PC-9 (cell line): Measurements from ENCODE around the gene SSR2. TPM values are rescaled to one million over a fixed set of nuclear protein-coding genes. Genes with fewer than 3 reads are reported as not detected.

Experiments used
- BruUV-seq: library from RNA; stranded (reverse); fragments of 400-500 nt; replicated peaks from 2 replicates; lab custom pipeline; 2021; lab: Mats Ljungman, UMichigan
- CTCF ChIA-PET: fragments of 300-600 bp; sonication (Branson Sonifier 250); formaldehyde crosslinking; loops from one replicate; lab custom pipeline; 2022; ENCODE audit warnings: antibody characterized with exemption; lab: Charles Lee
- POLR2A ChIA-PET: fragments of 300-600 bp; sonication (Branson Sonifier 250); formaldehyde crosslinking; loops from one replicate; lab custom pipeline; 2022; ENCODE audit warnings: antibody characterized with exemption; ENCODE audit not compliant: unreplicated experiment; lab: Charles Lee
- DNase-seq, 2 experiments: peaks; one replicate each; pipeline versions ENCODE4 v3.0.0 to v3.0.0-alpha.2; 2015 to 2022; ENCODE audit warnings: mixed read lengths in 1 of 2
- H2AFZ ChIP-seq: fragments of 200-600 bp; sonication (generic); 2 replicates; pipeline ENCODE4 v1.8.1; 2017; ENCODE audit warnings: antibody characterized with exemption
- H3F3A ChIP-seq: fragments of 200-600 bp; sonication (generic); 2 replicates; pipeline ENCODE4 v1.8.1; 2017; ENCODE audit warnings: antibody characterized with exemption, mild to moderate bottlenecking, low read depth; ENCODE audit not compliant: insufficient read depth
- H3K27ac ChIP-seq: fragments of 200-600 bp; sonication (generic); 2 replicates; pipeline ENCODE4 v1.6.1; 2016; ENCODE audit warnings: mixed run types
- H3K27me3 ChIP-seq: fragments of 200-600 bp; sonication (generic); 2 replicates; pipeline ENCODE4 v1.6.1; 2016; ENCODE audit warnings: low read depth, mixed run types; ENCODE audit not compliant: insufficient read depth
- H3K36me3 ChIP-seq: fragments of 200-600 bp; sonication (generic); 2 replicates; pipeline ENCODE4 v1.6.1; 2016; ENCODE audit warnings: low read depth, mixed run types
- H3K4me1 ChIP-seq: fragments of 200-600 bp; sonication (generic); replicated peaks from 2 replicates; pipeline ENCODE4 v1.6.1; 2016; ENCODE audit warnings: mixed run types; ENCODE audit not compliant: insufficient read depth
- H3K4me2 ChIP-seq: fragments of 200-600 bp; sonication (generic); 2 replicates; pipeline ENCODE4 v1.6.1; 2017; ENCODE audit warnings: mixed run types
- H3K4me3 ChIP-seq: fragments of 200-600 bp; sonication (generic); 2 replicates; pipeline ENCODE4 v1.6.1; 2016; ENCODE audit warnings: mixed run types
- H3K79me2 ChIP-seq: fragments of 200-600 bp; sonication (generic); 2 replicates; pipeline ENCODE4 v1.6.1; 2017; ENCODE audit warnings: low read depth, mixed run types
- H3K9me2 ChIP-seq: fragments of 200-600 bp; sonication (generic); 2 replicates; pipeline ENCODE4 v1.8.1; 2017; ENCODE audit warnings: mild to moderate bottlenecking; ENCODE audit not compliant: insufficient read depth
- H3K9me3 ChIP-seq: fragments of 200-600 bp; sonication (generic); 2 replicates; pipeline ENCODE4 v1.8.1; 2016; ENCODE audit warnings: low read depth; ENCODE audit not compliant: insufficient read depth
- H4K20me1 ChIP-seq: fragments of 200-600 bp; sonication (generic); 2 replicates; pipeline ENCODE4 v1.8.1; 2017; ENCODE audit not compliant: insufficient read depth
- CTCF ChIP-seq: fragments of 200-600 bp; sonication (generic); conservative IDR thresholded peaks from 2 replicates; pipeline ENCODE4 v1.6.1; 2017; ENCODE audit warnings: mixed run types, antibody characterized with exemption, mild to moderate bottlenecking, moderate library complexity
- EZH2 ChIP-seq: fragments of 200-600 bp; sonication (generic); IDR thresholded peaks from 2 replicates; pipeline ENCODE4 v1.8.0; 2017; ENCODE audit warnings: antibody characterized with exemption, low read depth
- intact Hi-C: fragments of 100-400 bp; cut with micrococcal nuclease; formaldehyde crosslinking; loops from one replicate; pipeline ENCODE4 v1.10.0; 2022; ENCODE audit not compliant: unreplicated experiment
- total RNA-seq: library from RNA; stranded (reverse); gene quantifications from 2 replicates; pipeline ENCODE4 v1.2.3, GENCODE V29; 2021

The SSR2 gene
- total RNA-seq, 1 experiment from 2014 or later = 196 TPM

- intact Hi-C loops = loop anchor here (5.0 kb wide), 3 partner anchors 60 to 225 kb away; partner anchors contain the start of genes KHDC4 and RAB25
- peaks cover 45% of the 10 kb centered on the region for H3F3A ChIP-seq
- H3K27ac ChIP-seq = peak overlapping the region; percentile 81
- peak overlapping the region; percentile 18; the same call in 1 of the 2 replicates for H2AFZ ChIP-seq
- no peaks in the 10 kb centered on the region; the same call in 1 of the 2 replicates for H3K79me2 ChIP-seq
- BruUV-seq = TSS peak; percentile 10
- TF ChIP-seq CTCF = no peak
- no peak for TF ChIP-seq EZH2
- CTCF ChIA-PET = interaction anchor here (0.6 kb wide), 1 partner anchor 128 kb away, joined by 4 read pairs; no protein-coding TSS in a partner anchor
- peak overlapping the region; percentile 74 for H3K4me2 ChIP-seq
- no peaks in the 10 kb centered on the region for H3K36me3 ChIP-seq
- peaks cover 63% of the 10 kb centered on the region for H3K4me1 ChIP-seq
- no peaks in the 10 kb centered on the region for H3K27me3 ChIP-seq
- POLR2A ChIA-PET = interaction anchor here (0.7 kb wide), 2 partner anchors 60 to 101 kb away, joined by 4 to 5 read pairs; no protein-coding TSS in a partner anchor
- H3K9me2 ChIP-seq = no peaks in the 10 kb centered on the region
- H3K4me3 ChIP-seq = peak overlapping the region; percentile 25; the same call in 1 of the 2 replicates
- H4K20me1 ChIP-seq = no peaks in the 10 kb centered on the region
- no peaks in the 10 kb centered on the region for H3K9me3 ChIP-seq
- DNase-seq = peak in 1 of 2 experiments; percentile 16
Observed at GRCh38 chr1:156002188-156002911, 18.4 kb downstream of the SSR2 start.

GRCh38 chr1:156001662-156002171 lies 19.0 kb downstream of the SSR2 start:
- no TSS peak for BruUV-seq

More at GRCh38 chr1:156001662-156002171, 19.0 kb downstream of the SSR2 start:
- TF ChIP-seq EZH2 (no peak), CTCF (no peak)
- POLR2A ChIA-PET = interaction anchor here (0.6 kb wide), 1 partner anchor 256 kb away, joined by 4 read pairs; no protein-coding TSS in a partner anchor
- H3K9me2 ChIP-seq = no peaks in the 10 kb centered on the region
- no peaks in the 10 kb centered on the region for H4K20me1 ChIP-seq
- H3K27ac ChIP-seq = peak overlapping the region; percentile 81
- no peaks in the 10 kb centered on the region; the same call in 1 of the 2 replicates for H3K79me2 ChIP-seq
- CTCF ChIA-PET = interaction anchor here (0.5 to 0.6 kb wide), 2 partner anchors 63 to 128 kb away, joined by 4 read pairs; no protein-coding TSS in a partner anchor
- peaks cover 39% of the 10 kb centered on the region for H3F3A ChIP-seq
- H3K36me3 ChIP-seq = no peaks in the 10 kb centered on the region
- peak overlapping the region; percentile 74 for H3K4me2 ChIP-seq
- DNase-seq = peak in 1 of 2 experiments; percentile 12
- peak overlapping the region; percentile 25; the same call in 1 of the 2 replicates for H3K4me3 ChIP-seq
- intact Hi-C loops = loop anchor here (5.0 kb wide), 3 partner anchors 61 to 226 kb away; partner anchors contain the start of genes KHDC4 and RAB25
- peak overlapping the region; percentile 20; the same call in 1 of the 2 replicates for H2AFZ ChIP-seq
- no peaks in the 10 kb centered on the region for H3K27me3 ChIP-seq
- H3K9me3 ChIP-seq = no peaks in the 10 kb centered on the region
- H3K4me1 ChIP-seq = peaks cover 57% of the 10 kb centered on the region
